ENCODE results near the gene NRIP3.
"Not testable (repeated sequence)": the region's sequence is repeated elsewhere in the genome, so short reads cannot be mapped to it uniquely, and the experiment has no call there.

Gene NRIP3

DNA sequence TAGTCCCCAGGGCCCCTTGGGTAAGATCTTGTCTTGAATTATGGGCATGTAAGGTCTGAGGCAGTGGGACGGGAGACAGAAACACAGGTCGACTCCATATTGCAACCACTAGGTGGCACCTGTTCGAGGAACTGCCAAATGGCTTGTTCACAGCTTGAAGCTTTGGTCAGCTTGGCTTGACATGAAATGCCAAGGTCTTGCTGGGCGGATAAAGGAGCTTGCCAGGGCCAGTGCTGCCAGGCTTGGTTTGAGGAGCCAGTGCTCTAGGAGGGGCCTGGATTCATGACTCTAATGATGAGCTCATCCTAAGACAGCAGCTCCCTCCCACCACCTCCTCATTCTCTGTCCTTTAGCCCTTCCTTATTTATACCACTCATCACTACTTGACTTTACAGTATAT, 11.9 kb upstream of the NRIP3 start:
- DNase-seq (ENCODE audit: low read depth): peak; percentile 33

DNA sequence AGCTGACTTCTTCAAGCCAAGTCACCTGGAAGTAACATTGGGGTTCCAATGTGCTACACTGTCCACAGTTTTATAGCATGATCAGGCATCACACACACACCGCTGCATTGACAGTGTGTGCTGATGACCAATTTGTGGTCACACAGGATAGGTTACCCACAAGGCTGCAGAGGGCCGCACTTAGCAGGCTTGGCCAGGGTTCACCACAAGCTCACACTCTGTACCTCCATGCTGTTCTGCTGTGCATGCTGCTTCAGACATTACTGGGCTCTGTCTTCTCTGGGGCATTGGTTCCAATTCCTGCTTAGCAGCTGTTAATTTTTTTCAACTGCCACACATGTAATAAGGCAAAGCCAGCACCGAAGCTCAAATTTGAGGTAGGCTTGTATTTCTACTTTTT, 11.0 kb upstream of the NRIP3 start:
- no peak for DNase-seq (ENCODE audit: low read depth)

DNA sequence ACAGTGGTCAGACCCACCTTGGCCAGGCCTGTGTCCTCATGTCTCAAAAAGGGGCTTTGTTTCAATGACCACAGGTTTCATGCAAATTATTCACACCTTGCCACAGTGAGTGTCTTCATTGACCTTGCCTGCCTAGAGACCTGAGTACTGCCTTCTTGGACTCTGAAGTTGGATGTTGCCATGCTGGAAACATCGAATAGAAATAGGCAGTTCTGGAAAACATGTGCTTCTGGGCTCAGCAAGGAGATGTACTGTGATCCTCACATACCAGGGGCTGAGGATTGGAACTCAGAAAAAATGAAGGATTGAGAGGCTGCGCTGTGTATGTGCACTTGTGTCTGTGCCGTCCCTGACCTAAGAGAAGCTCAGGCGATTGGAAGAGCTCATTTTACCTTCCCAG, 9.6 kb upstream of the NRIP3 start:
- no peak for DNase-seq (ENCODE audit: low read depth)

DNA sequence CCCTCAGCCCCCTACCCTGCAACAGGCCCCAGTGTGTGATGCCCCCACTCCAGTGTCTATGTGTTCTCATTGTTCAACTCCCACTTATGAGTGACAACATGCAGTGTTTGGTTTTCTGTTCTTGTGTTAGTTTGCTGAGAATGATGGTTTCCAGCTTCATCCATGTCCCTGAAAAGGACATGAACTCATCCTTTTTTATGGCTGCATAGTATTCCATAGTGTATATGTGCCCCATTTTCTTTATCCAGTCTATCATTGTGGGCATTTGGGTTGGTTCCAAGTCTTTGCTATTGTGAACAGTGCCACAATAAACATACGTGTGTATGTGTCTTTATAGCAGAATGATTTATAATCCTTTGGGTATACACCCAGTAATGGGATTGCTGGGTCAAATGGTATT, 5.7 kb upstream of the NRIP3 start:
- DNase-seq (ENCODE audit: low read depth): not testable (repeated sequence)

DNA sequence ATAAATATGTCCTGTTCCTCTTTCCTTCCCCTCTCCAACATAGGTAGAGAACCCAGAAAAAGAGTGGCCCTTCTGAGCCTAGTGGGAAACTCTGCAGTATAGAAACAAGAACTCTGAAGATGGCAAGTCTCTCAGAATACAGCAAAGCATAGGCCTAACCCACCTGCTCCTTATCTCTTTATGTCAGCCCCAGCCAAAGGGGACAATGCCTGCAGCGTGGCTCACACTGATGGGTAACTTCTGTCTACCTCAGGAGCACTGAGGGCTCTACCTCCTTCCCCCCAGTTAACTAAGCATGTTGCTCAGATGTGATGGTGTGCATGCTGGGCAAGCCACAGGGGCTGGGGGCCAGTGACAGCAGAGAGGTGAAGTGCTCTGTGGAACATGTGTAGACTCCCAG, 4.9 kb upstream of the NRIP3 start:
- DNase-seq (ENCODE audit: low read depth): no peak

DNA sequence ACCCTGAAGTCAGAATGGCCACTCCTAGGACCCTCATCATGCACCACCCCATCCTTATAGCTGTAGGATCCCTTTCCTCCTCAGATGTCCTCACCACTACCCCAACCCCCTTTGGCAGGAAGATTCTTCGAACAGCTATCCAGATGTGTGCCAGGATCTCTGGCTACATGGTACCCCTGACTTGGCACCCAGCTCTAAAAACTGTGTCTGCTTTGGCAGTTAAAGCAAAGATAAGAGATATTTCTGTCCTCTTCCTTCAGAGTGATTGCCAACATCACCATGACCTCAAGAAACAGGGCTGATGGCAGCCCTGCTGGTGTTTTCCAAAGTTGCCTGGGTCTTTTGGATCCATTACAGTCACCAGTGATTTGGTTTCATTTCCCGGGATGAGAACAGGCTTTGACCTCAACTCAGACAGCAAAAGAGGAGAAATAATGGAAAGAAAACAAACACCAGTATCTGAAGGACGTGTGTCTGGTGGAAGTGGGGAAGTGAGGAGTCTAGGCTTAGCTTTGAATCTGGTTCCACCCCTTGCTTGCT, 4.3 kb upstream of the NRIP3 start:
- DNase-seq (ENCODE audit: low read depth): no peak

DNA sequence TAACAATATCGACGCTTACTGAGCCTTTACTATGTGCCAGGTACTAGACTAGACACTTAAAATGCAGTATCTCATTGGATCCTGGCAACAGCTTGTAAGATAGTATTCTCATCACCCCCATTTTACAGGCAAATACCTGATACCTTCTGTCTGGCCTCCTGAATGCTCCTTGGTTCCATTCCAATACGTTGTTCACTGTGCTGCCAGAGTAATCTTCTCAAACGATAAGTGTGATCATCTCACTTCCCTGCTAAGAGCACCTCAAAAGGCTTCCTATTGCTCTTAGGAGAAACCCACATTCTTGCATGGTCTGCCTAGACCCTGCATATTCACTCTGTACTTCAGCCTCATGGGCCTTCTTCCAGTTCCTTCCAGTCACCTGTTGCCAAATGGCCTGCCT, 1.3 kb upstream of the NRIP3 start:
- DNase-seq (ENCODE audit: low read depth): no peak

DNA sequence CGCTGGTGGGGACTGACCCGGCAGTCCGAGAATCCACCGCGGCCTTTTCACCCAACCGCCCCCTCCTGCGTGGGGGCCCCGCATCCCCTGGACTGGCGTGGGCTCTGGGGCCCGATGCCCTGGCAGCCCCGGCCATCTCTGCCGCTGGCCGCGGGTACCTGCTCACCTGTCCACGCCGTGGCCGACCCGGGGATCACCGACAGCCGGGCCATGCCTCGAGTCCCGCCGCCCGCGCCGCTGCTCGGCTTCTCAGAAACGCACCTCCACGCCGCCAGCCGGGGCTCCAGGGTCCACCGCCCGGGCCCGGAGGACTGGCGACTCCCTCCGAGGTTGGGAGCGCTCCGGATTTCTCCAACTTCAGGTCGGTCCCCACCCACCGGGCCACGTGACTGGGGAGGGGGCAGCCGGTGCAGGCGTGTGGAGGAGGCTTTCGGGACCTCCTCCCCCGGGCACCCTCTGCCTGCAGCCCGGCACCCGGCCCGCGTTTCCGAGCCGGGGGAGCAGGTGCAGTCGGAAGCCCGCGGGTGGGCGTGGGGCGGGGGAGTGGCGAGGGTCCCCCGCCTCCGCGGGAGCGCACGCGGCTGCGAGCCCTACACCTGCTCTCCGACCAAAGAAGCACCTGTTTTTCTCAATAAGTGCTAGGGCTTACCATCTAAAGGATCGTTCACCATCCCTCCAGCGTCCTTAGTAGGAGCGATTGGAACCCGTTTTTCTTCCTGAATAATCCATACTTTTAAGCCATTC, 554 bp upstream of the NRIP3 start:
- DNase-seq (ENCODE audit: low read depth): peak; percentile 15

DNA sequence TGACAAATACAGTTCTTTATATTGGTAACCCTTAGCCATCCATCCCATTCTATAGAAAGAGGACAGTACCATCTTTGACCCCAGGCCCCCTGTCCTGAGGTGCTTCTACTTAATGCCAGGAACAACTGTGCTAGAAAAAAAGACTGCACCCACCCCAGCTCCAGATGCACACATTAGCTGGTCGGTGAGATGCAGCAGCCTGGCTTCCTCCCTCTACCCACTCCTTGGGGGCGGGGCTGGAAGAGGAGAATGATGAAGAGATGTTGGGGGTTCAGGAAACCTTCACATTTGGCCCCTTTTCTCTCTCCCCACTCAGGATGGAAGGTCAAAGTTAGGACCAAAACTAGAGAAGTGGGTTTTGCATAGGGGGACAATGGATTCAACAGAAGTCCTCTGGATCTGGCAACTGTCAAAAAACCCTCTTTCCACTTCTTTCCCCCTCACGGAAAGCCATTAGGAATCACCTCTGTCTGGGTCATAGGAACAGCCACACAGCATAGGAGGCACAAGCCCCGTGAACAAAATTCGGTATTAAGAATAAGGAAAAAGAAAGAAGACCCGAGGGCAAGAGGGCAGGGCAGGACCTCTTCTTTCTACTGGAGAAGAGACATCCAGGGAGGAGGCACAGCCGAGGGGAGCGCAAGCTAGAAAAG, 755 bp downstream of the NRIP3 start:
- DNase-seq (ENCODE audit: low read depth): no peak

DNA sequence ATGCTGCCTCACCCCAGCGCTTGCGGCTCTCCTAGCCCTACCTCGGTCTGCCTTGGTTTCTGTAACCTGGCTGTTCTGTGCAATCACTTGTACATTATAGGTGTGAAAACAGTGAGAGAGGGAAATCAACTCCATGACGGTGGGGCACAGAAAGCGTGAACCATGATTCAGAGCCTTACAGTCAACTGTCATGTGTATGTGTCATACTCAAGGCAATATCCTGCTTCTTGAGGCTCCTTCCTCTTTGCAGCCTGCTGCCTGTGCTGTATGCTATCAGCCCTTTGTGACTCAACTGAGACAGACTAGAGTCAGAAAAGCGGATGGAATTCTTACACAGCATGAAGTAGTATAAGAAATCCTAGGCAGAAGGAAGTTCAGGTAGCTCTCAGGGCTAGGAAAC, 2.1 kb downstream of the NRIP3 start:
- no peak for DNase-seq (ENCODE audit: low read depth)

DNA sequence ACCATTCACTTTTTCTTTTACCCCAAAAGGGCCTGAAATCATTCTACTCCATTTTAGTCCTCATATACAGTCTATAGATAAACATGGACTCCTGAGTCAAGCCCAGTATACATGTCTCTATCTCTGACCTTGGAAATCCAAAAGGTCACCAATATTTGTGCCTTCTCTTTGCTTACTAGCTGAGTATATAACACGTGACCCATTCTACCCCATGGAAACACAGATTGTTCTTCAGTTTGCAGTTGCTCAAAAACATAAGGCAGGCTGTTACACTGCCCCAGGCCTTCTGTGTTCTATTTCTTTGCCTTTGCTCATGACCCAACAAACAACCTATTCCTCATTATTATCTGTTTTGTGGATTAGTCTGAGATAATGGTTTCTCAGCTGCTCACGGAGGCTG, 5.8 kb downstream of the NRIP3 start:
- DNase-seq (ENCODE audit: low read depth): no peak

DNA sequence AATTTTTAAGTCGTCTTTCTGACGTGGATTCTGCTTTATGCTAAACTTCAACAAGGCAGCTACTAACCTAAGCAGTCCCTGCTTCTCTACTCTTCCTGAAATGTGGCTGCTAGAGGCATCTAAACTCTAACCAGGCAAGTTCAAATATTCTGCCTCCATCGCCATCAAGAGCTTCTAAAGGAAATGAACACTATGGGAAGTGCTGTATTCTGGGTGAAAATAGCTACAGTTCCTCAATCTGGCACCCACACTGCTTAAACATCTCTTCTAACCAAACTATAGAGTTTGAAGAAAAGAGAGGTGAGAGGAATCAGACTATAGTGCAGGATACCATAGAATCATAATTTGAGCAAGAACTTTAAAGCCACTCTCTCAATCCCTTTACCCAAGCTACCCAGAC, 6.3 kb downstream of the NRIP3 start:
- no peak for DNase-seq (ENCODE audit: low read depth)

DNA sequence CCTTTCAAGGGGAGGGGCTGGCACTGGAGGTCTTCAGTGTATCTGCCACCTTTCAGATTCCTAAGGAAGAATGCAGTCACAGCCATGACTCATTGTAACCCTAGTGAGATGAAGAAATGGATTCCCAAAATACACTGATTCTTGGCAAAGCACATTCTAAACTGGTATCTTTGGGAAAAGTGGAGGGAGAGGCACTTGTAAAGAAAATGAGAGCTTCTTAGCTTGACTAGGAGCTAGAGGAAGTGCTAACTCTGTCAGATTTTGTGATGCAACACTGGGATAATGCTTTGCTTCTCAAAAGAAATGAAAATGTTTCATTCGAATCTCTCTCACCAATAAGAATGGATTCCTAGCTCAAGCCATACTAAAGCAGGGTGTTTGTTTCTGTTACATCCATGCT, 14.3 kb downstream of the NRIP3 start:
- no peak for DNase-seq (ENCODE audit: low read depth)

DNA sequence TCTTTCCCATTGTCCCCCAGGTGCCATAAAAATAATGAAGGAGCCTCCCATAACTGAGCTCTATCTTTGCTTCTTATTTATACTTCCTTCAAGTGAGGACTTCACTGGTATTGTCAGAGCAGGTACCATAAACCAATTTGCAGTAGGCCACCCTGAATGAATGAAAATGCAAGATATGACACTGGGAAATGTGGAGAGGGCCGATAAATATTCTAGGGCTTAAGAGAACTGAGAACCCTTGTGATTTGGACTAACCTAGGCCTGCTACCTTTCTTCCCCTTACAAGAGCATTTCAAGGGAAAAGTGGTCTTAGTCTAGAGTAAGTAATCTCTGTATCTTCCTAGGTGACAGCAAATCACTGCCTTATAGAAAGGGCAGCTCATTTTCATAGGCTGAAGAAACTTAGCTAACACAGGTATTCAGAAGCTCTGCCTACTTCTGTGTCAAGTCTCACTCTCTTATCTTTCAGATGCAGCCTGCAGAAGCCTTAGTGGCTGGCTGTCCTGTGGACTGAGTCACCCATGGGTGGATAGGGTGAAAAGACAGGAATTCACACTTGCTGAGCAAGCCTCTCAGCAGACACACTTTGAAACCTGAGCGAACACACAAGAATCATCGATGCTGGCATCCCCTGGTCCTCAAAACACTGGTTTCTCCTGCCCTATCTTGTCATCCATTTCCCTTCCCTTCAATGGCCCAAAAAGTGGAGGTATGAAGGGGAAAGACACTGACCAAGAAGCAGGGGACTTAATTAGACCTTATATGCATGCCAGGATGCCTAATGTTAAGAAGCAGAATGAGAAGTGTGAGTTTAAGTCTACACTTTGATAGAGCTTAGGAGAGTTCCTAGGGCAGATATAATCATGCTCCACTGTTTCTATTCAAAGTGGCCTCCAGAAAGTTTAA, 15.2 kb downstream of the NRIP3 start:
- no peak for DNase-seq (ENCODE audit: low read depth)

DNA sequence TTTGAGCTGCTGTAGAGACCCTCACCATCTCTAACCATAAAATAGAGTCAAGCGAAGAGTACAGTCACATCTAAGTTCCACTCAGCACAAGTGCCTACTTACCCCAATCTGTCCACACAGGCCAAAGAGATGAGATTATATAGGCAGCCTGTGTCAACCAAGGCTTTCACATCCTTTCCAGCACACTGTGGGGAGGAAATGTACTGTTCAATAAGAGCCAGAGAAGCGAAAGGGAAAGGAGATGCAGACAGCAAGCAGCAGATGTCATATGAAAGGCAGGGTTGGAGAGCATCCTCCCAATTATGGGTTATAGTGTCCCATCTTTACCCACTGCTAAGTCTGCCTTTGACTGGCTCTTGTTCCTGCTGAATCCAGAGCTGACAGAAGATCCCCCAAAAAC, 16.4 kb downstream of the NRIP3 start:
- no peak for DNase-seq (ENCODE audit: low read depth)

DNA sequence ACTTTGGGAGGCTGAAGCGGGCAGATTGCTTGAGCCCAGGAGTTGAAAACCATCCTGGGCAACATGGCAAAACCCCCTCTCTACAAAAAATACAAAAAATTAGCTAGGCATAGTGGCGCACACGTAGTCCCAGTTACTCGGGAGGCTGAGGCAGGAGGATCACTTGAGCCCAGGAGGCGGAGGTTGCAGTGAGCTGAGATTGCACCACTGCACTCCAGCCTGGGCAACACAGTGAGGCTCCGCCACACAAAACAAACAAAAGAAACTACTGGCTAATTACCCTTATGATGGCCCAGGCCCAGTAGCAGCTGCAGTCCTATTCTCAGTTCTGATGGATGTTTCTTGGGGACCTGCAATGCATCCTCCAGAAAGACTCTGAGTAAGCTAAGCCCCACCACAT, 17.0 kb downstream of the NRIP3 start:
- DNase-seq (ENCODE audit: low read depth): not testable (repeated sequence)

DNA sequence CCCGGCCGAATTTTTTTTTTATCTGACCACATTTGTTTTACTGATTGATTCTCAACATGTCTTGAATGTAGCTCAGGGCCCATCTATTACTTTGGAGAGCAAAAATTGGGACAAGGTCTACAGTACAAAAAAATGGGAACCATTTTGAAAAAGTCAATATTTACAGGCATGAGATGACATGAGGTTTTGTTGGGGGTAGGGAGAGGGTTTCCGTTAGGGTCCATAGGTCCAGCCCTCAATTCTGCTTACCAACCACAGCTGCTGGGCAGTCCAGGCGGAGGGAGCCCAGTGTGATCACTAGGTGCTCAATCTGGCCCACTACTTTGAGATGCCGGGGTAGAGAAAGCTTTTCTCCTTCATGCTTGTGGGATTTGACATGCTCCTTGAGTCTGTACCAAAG, 18.3 kb downstream of the NRIP3 start:
- no peak for DNase-seq (ENCODE audit: low read depth)

DNA sequence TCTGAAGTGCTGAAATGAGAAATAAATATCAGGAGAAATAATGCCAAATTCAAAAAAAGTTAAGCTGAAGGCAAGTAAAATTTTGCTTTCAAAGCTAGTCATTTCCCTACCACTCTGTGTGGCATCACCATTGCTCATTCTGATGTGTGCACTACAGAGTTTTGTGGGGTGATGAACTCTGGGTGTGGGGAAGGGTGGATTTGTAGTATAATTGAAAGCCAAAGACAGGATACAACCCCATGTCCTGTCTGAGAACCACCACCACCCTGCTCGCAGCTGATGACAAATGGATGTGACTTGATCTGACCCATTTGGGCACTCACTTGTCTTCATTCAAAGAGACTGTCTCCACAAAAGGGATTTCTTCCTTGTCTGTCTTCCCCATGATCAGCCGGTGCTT, 20.2 kb downstream of the NRIP3 start:
- DNase-seq (ENCODE audit: low read depth): no peak

DNA sequence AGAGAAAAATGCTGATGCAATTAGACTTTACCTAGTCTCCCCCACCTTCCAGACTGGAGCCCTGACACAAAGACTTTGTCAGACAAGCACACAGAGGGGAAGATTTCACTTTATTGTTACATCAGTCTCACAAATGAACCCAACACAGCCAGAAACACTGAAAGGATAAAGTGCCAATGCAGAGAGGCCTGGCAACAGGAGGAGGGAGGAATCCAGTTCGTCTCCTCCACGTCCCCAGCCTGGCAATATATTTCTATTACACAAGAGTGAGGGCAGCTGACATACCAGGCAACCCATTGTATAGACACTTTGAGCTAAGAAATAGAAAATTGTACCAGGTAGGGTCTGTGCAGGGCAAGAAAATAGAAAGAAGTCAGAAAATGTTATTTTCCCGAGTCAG, 23.3 kb downstream of the NRIP3 start:
- no peak for DNase-seq (ENCODE audit: low read depth)

DNA sequence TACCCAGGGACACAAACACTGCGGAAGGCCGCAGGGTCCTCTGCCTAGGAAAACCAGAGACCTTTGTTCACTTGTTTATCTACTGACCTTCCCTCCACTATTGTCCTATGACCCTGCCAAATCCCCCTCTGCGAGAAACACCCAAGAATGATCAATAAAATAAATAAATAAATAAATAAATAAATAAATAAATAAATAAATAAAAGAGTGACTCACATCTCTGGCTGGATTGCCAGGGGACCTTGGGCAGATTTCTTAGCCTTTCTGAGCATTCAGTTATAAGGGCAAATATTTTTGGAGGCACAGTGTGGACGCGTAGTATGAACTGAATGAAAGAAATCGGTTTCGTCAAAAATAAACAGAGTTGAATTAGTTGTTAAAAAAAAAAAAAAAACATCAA, 24.4 kb downstream of the NRIP3 start:
- DNase-seq (ENCODE audit: low read depth): not testable (repeated sequence)

DNA sequence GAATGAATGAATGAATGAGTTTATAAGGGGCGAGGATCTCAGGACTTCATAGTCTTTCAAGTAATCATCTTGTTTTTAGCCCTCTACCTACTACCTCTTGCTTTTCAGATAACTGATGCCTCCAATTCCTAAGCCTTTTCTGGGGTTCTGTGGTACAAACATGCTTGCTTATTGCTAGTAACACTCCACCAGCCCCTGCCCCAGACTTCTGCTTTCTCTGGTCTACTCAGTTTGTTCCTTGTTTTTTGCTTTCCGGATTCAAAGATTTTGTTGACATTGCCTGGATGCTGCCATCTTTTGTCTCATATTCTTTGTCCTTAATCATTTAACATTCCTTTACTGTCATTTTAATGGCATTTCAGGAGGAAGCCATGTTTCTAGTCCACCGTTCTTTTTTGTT, 30.7 kb downstream of the NRIP3 start:
- no peak for DNase-seq (ENCODE audit: low read depth)

DNA sequence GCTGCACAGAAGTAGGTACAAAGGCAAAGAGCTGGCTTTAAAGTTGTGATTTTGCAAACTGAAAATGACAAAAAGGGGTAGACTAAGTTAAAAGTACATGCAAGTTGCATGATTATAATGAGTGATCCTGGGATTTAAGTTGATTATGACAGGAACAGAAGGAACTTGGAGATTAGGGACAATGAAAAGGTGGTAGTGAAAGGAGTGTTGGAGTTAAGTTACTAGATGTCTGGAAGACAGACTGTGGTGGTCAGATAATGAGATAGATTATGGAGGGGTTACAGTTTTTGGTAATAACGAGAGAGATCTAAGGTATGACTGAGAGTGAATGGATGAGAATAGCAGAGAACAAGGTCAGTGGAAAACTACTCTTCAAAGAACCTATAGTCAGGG, 31.9 kb downstream of the NRIP3 start:
- DNase-seq (ENCODE audit: low read depth): no peak

Data from activated T-cell treated with anti-CD3 and anti-CD28 coated beads for 1 hour (primary cell).